Ammon's horn (tissue), 1 donor: Measurements from ENCODE around the gene SLC35F3.
"Not testable (repeated sequence)": the region's sequence is repeated elsewhere in the genome, so short reads cannot be mapped to it uniquely, and the experiment has no call there.

ENCODE experiments used
- DNase-seq: peaks from one replicate; pipeline ENCODE4 v3.0.0-alpha.2; 2016; ENCODE audit warnings: low spot score

SLC35F3 gene

GRCh38 chr1:233904633-233905415 lies at the start of gene SLC35F3:
Gene SLC35F3 (plus strand): TSS chr1:233904676.
- peak; percentile 15 for DNase-seq

- DNase-seq, result no peak
Measured at GRCh38 chr1:233859446-233859845, 45.0 kb upstream of the SLC35F3 start.

- no peak for DNase-seq
Measured at GRCh38 chr1:233863901-233864545, 40.5 kb upstream of the SLC35F3 start.

- no peak for DNase-seq
Measured at GRCh38 chr1:233864578-233864977, 39.9 kb upstream of the SLC35F3 start.

- no peak for DNase-seq
Measured at GRCh38 chr1:233865216-233865615, 39.3 kb upstream of the SLC35F3 start.

GRCh38 chr1:233865902-233866301 lies 38.6 kb upstream of the SLC35F3 start:
- DNase-seq, result no peak

GRCh38 chr1:233867028-233867427 lies 37.4 kb upstream of the SLC35F3 start:
- DNase-seq, result no peak

- no peak for DNase-seq
Measured at GRCh38 chr1:233868461-233868860, 36.0 kb upstream of the SLC35F3 start.

GRCh38 chr1:233869680-233870079 lies 34.8 kb upstream of the SLC35F3 start:
- no peak for DNase-seq

- DNase-seq, result no peak
Measured at GRCh38 chr1:233873666-233874065, 30.8 kb upstream of the SLC35F3 start.

- no peak for DNase-seq
Measured at GRCh38 chr1:233879841-233880240, 24.6 kb upstream of the SLC35F3 start.

GRCh38 chr1:233883671-233884070 lies 20.8 kb upstream of the SLC35F3 start:
- DNase-seq, result no peak

- no peak for DNase-seq
Measured at GRCh38 chr1:233884461-233885151, 19.9 kb upstream of the SLC35F3 start.

- DNase-seq, result no peak
Measured at GRCh38 chr1:233885196-233885920, 19.1 kb upstream of the SLC35F3 start.

- DNase-seq, result not testable (repeated sequence)
Measured at GRCh38 chr1:233891151-233891550, 13.3 kb upstream of the SLC35F3 start.

GRCh38 chr1:233897325-233898162 lies 6.9 kb upstream of the SLC35F3 start:
- no peak for DNase-seq

GRCh38 chr1:233901495-233901894 lies 3.0 kb upstream of the SLC35F3 start:
- no peak for DNase-seq

- DNase-seq, result peak; percentile 9
Measured at GRCh38 chr1:233905416-233906051, 1.1 kb downstream of the SLC35F3 start.

GRCh38 chr1:233907151-233907550 lies 2.7 kb downstream of the SLC35F3 start:
- DNase-seq, result peak; percentile 5

GRCh38 chr1:233908092-233908491 lies 3.6 kb downstream of the SLC35F3 start:
- DNase-seq, result no peak

- DNase-seq, result no peak
Measured at GRCh38 chr1:233909195-233909594, 4.7 kb downstream of the SLC35F3 start.
